Testis (tissue), 2 donors: Measurements from ENCODE around the gene GLYAT.

Experiments
- CTCF ChIP-seq, 3 experiments: fragments of 450-650 bp in 2 of 3; fragments of 200-600 bp in 1 of 3; sonication (generic) in 1 of 3; IDR thresholded peaks; one replicate each; pipeline ENCODE4 v1.5.1; 2016 to 2019; ENCODE audit warnings: antibody characterized with exemption in 3 of 3, mild to moderate bottlenecking in 2 of 3, moderate library complexity in 1 of 3
- POLR2A ChIP-seq: fragments of 450-650 bp; IDR thresholded peaks from one replicate; pipeline ENCODE4 v1.6.1; 2017; ENCODE audit warnings: antibody characterized with exemption, mild to moderate bottlenecking, moderate library complexity

- TF ChIP-seq CTCF (IDR thresholded peaks at IDR 0.05) (no peak), POLR2A (no peak)
These were observed 19.9 kb downstream of the GLYAT start for GRCh38 chr11:58711832-58712231.
